ENCODE results near the gene U2AF2.

DNA sequence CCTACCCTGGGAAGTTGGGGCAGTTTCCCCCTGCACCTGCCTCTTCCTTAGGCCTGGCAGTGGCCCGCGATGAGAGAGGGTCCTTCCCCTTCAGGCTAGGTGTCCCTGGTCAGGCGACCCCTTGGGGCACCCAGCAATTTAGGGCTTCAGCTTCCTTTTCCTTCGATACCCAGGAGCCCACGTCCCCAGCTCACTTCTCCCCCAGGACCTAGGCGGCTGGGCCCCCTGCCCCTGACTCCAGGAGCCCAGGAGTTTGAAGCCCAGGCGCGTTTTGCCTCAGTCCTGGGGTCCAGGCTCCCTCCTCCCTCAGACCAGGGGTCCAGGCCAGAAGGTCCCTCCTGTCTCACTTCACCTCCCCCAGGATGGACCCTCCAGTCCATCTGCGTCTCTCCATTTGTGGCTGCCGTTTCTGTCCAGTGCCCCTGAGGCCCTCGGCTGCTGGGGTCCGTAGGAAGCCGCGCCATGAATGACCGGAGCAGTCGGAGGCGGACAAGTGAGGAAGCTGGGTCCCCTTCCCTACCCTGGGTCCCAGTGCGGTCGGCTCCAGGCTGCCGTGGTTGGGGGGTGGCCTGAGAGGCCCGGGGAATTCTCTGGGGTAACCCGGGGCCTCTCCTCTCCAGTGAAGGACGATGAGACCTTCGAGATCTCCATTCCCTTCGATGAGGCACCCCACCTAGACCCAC is 6.1 kb upstream of the U2AF2 start:
- no peak for TF ChIP-seq POLR2A (IDR thresholded peaks at IDR 0.05)
- TF ChIP-seq, protein P1, sequence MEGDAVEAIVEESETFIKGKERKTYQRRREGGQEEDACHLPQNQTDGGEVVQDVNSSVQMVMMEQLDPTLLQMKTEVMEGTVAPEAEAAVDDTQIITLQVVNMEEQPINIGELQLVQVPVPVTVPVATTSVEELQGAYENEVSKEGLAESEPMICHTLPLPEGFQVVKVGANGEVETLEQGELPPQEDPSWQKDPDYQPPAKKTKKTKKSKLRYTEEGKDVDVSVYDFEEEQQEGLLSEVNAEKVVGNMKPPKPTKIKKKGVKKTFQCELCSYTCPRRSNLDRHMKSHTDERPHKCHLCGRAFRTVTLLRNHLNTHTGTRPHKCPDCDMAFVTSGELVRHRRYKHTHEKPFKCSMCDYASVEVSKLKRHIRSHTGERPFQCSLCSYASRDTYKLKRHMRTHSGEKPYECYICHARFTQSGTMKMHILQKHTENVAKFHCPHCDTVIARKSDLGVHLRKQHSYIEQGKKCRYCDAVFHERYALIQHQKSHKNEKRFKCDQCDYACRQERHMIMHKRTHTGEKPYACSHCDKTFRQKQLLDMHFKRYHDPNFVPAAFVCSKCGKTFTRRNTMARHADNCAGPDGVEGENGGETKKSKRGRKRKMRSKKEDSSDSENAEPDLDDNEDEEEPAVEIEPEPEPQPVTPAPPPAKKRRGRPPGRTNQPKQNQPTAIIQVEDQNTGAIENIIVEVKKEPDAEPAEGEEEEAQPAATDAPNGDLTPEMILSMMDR (IDR thresholded peaks at IDR 0.05), result no peak
